ENCODE results near the gene LMF1. TPM values are rescaled to one million over a fixed set of nuclear protein-coding genes. Genes with fewer than 3 reads are reported as not detected.

The LMF1 gene
- total and polyA plus RNA-seq, 3 donors from 2014 or later = 12.5 to 83.4 (median 66.6) TPM

GRCh38 chr16:842061-842476, 128.7 kb downstream of the LMF1 start:
- no peak overlapping the region for H3K4me3 ChIP-seq
- no peak for DNase-seq
- TF ChIP-seq POLR2A (IDR thresholded peaks at IDR 0.05) = no peak
- TF ChIP-seq CTCF (IDR thresholded peaks at IDR 0.05) = no peak
- H3K36me3 ChIP-seq (ENCODE audit: low read depth, missing control alignments) = no peaks in the 10 kb centered on the region
- intact Hi-C loops (cut with DNase I; ENCODE audit: low total_unique reads) = no loop called here
- H3K9me3 ChIP-seq = no peaks in the 10 kb centered on the region
- H3K4me1 ChIP-seq = no peaks in the 10 kb centered on the region
- H3K27ac ChIP-seq = no peak overlapping the region
- H3K27me3 ChIP-seq = no peaks in the 10 kb centered on the region
- 70 to 80% methylated on average over 3 to 18 of the region's 19 CpGs for whole genome bisulfite sequencing, 2 donors

- no peak for DNase-seq
- Histone ChIP-seq H3K4me3 (no peak overlapping the region), H3K27ac (no peak overlapping the region), H3K9me3 (no peaks in the 10 kb centered on the region), H3K36me3 (ENCODE audit: low read depth, missing control alignments) (no peaks in the 10 kb centered on the region), H3K4me1 (no peaks in the 10 kb centered on the region), H3K27me3 (no peaks in the 10 kb centered on the region)
- intact Hi-C loops (cut with DNase I; ENCODE audit: low total_unique reads) = no loop called here
- no peak for TF ChIP-seq CTCF (IDR thresholded peaks at IDR 0.05)
- TF ChIP-seq POLR2A (IDR thresholded peaks at IDR 0.05) = no peak
- WGBS, 2 donors = 88 to 96% methylated on average over 7 to 16 of the region's 27 CpGs
Observed at GRCh38 chr16:841455-842060, 129.2 kb downstream of the LMF1 start.

- intact Hi-C loops (cut with DNase I; ENCODE audit: low total_unique reads) = no loop called here
- WGBS, 2 donors = 77 to 78% methylated on average over 19 to 34 of the region's 34 CpGs
- TF ChIP-seq POLR2A (IDR thresholded peaks at IDR 0.05) (no peak), CTCF (IDR thresholded peaks at IDR 0.05) (no peak)
- no peak overlapping the region for H3K27ac ChIP-seq
- H3K4me3 ChIP-seq = no peak overlapping the region
- DNase-seq = no peak
- no peaks in the 10 kb centered on the region for H3K9me3 ChIP-seq
- no peaks in the 10 kb centered on the region for H3K27me3 ChIP-seq
- H3K4me1 ChIP-seq = no peaks in the 10 kb centered on the region
- H3K36me3 ChIP-seq (ENCODE audit: low read depth, missing control alignments) = no peaks in the 10 kb centered on the region
Observed at GRCh38 chr16:840561-841454, 130.0 kb downstream of the LMF1 start.

- intact Hi-C loops (cut with DNase I; ENCODE audit: low total_unique reads) = no loop called here
- H3K36me3 ChIP-seq (ENCODE audit: low read depth, missing control alignments) = no peaks in the 10 kb centered on the region
- no peak overlapping the region for H3K27ac ChIP-seq
- 76% methylated on average over 24 of the region's 24 CpGs; no CpG with 5 or more reads in 1 of the 2 donors for WGBS, 2 donors
- H3K27me3 ChIP-seq = no peaks in the 10 kb centered on the region
- no peak for DNase-seq
- H3K9me3 ChIP-seq = no peaks in the 10 kb centered on the region
- no peak overlapping the region for H3K4me3 ChIP-seq
- TF ChIP-seq POLR2A (IDR thresholded peaks at IDR 0.05) (no peak), CTCF (IDR thresholded peaks at IDR 0.05) (no peak)
- no peaks in the 10 kb centered on the region for H3K4me1 ChIP-seq
Observed at GRCh38 chr16:839643-840408, 131.0 kb downstream of the LMF1 start.
